NCI-H187 (cell line): ENCODE data around the gene LILRA6.

Experiments
- DNase-seq, 2 experiments: peaks; one replicate each; lab custom pipeline; 2025; lab: John Stamatoyannopoulos, UW

The LILRA6 gene

DNA sequence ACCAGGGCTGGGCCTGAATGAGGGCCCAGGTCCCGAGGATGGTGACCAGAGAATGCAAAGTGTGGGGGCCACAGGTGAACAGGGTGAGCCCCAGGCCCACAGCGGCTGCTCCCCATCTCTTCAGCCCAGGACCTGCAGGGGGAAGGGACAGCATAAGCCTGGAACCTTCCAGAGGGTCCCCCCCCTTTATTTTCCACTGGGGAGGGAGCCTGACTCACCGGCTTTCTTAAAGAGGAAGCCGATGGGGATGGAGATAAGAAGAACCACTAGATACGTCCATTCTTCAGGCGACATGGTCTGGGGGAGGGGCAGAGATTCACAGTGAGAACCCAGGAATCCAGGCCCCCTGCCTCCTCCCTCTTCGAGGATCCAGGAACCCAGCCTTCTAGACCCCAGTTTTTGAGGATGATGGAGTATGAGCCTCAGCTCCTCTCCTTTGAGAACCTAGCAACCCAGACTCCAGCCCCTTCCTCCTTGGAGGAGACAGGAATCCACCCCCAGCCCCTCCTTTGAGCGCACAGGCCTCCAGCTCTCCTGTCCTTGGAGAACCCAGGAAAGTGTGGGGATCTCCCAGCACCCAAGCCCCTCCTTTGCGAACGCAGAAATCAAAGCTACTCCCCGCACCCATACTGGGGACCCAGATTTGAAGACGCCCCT, 54.2 kb downstream of the LILRA6 start:
- DNase-seq, result no peak

DNA sequence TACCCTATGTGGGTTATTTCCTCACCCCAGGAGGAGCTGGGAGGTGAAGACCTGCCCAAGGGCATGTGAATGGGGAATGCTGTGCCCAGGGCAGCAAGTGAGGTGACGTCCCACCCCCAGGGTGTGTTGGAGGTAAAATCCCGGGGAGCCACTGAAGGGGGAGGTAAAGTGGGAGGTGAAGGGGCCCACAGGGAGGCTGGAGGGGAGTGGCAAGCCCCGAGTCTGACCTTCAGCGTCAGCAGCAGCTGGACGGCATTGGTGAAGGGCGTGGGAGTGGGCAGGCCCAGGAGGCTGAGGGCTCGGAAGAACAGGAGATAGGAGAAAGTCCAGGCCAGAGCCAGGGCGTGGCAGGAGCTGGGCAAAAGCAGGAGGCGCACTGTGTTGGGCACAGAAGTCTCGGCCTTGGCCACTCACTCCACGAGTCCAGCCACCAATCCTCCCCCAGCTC, 55.6 kb downstream of the LILRA6 start:
- DNase-seq, result no peak
